Endothelial cell of umbilical vein (primary cell): ENCODE results near the gene MAP2K7. TPM values are rescaled to one million over a fixed set of nuclear protein-coding genes. Genes with fewer than 3 reads are reported as not detected.

Experiments used
- BruUV-seq: library from RNA; stranded (reverse); fragments of 400-500 nt; replicated peaks from 2 replicates; lab custom pipeline; 2021; lab: Mats Ljungman, UMichigan
- CTCF ChIA-PET: fragments of 300-600, 350-600 bp; sonication (Branson Sonifier 250); formaldehyde crosslinking; loops from one replicate; lab custom pipeline; 2021; ENCODE audit warnings: antibody characterized with exemption, inconsistent platforms; lab: Charles Lee
- POLR2A ChIA-PET: fragments of 300-600, 350-600 bp; sonication (Branson Sonifier 250); formaldehyde crosslinking; loops from one replicate; lab custom pipeline; 2021; ENCODE audit warnings: antibody characterized with exemption, inconsistent platforms; lab: Charles Lee
- DNase-seq: peaks from one replicate; pipeline ENCODE4 v3.0.0-alpha.2; 2011; ENCODE audit warnings: low read depth, low spot score
- FAIRE-seq: peaks from 2 replicates; lab custom pipeline; 2011; peaks lifted over from hg19 to GRCh38; lab: Jason Lieb, UNC
- H2AFZ ChIP-seq: 2 replicates; pipeline ENCODE4 v1.6.0; 2012; ENCODE audit warnings: low read depth, low read length, control low read depth, inconsistent platforms
- H3K27ac ChIP-seq: 2 replicates; pipeline ENCODE4 v1.5.1; 2011; ENCODE audit warnings: low read depth, mild to moderate bottlenecking, control low read depth, low read length, moderate library complexity; ENCODE audit not compliant: insufficient read depth
- H3K27me3 ChIP-seq, 2 experiments: 2 replicates each; pipeline versions ENCODE4 v1.6.0 to v1.6.1; 2011; ENCODE audit warnings: low read length in 2 of 2, mixed read lengths in 1 of 2; ENCODE audit not compliant: control insufficient read depth in 2 of 2, insufficient read depth in 2 of 2
- H3K36me3 ChIP-seq, 2 experiments: 2 replicates in 1 of 2; 3 replicates in 1 of 2; pipeline ENCODE4 v1.5.1; 2011; ENCODE audit warnings: low read length in 2 of 2, mild to moderate bottlenecking in 1 of 2, moderate library complexity in 1 of 2; ENCODE audit not compliant: control insufficient read depth in 2 of 2, insufficient read depth in 2 of 2; ENCODE audit errors: extremely low read depth in 1 of 2
- H3K4me1 ChIP-seq: 3 replicates; pipeline ENCODE4 v1.5.1; 2011; ENCODE audit warnings: mild to moderate bottlenecking, low read length; ENCODE audit not compliant: control insufficient read depth, insufficient read depth; ENCODE audit errors: extremely low read depth
- H3K4me2 ChIP-seq: 2 replicates; pipeline ENCODE4 v1.6.1; 2011; ENCODE audit warnings: low read length, control low read depth, mixed read lengths; ENCODE audit not compliant: insufficient read depth
- H3K4me3 ChIP-seq, 3 experiments: fragments of 200-600 bp in 1 of 3; sonication (generic), shearing (Covaris generic) in 1 of 3; replicated peaks in 1 of 3; 2 replicates each; pipeline ENCODE4 v1.5.1; 2011 to 2016; ENCODE audit warnings: control low read depth in 3 of 3, low read length in 3 of 3, mild to moderate bottlenecking in 2 of 3, inconsistent platforms in 1 of 3, low read depth in 1 of 3, moderate library complexity in 1 of 3; ENCODE audit not compliant: insufficient read depth in 1 of 3
- H3K79me2 ChIP-seq: 2 replicates; pipeline ENCODE4 v1.6.0; 2012; ENCODE audit warnings: low read length, inconsistent platforms; ENCODE audit not compliant: control insufficient read depth, insufficient read depth
- H3K9ac ChIP-seq: replicated peaks from 2 replicates; pipeline ENCODE3; 2011; ENCODE audit warnings: low read length, control low read depth; ENCODE audit not compliant: insufficient read depth; ENCODE audit errors: extremely low read depth
- H3K9me1 ChIP-seq: replicated peaks from 3 replicates; pipeline ENCODE4 v1.6.0; 2011; ENCODE audit warnings: mild to moderate bottlenecking, low read length; ENCODE audit not compliant: control insufficient read depth, insufficient read depth; ENCODE audit errors: extremely low read depth
- H3K9me3 ChIP-seq: replicated peaks from 2 replicates; pipeline ENCODE4 v1.5.1; 2012; ENCODE audit warnings: low read length, inconsistent platforms; ENCODE audit not compliant: control insufficient read depth, insufficient read depth
- H4K20me1 ChIP-seq: replicated peaks from 2 replicates; pipeline ENCODE3; 2011; ENCODE audit warnings: mild to moderate bottlenecking, low read length; ENCODE audit not compliant: control insufficient read depth, insufficient read depth; ENCODE audit errors: extremely low read depth
- EZH2 ChIP-seq: IDR thresholded peaks from 2 replicates; pipeline ENCODE4 v1.6.1; 2012; ENCODE audit warnings: borderline replicate concordance, low read depth, mild to moderate bottlenecking, moderate library complexity, low read length, inconsistent platforms; ENCODE audit not compliant: severe bottlenecking
- FOS ChIP-seq: IDR thresholded peaks from 2 replicates; pipeline ENCODE4 v1.6.1; 2011; ENCODE audit warnings: mild to moderate bottlenecking, low read length, moderate library complexity, borderline replicate concordance; ENCODE audit not compliant: insufficient read depth
- GATA2 ChIP-seq: IDR thresholded peaks from 2 replicates; pipeline ENCODE4 v1.7.0; 2011; ENCODE audit warnings: low read depth, mild to moderate bottlenecking, moderate library complexity, mixed read lengths, low read length; ENCODE audit not compliant: insufficient read length, insufficient read depth
- JUN ChIP-seq: IDR thresholded peaks from 2 replicates; pipeline ENCODE4 v1.6.1; 2011; ENCODE audit warnings: borderline replicate concordance, low read depth; ENCODE audit not compliant: insufficient read length, insufficient read depth
- MYC ChIP-seq: IDR thresholded peaks from one replicate; pipeline ENCODE4 v1.6.1; 2011; ENCODE audit warnings: mild to moderate bottlenecking, low read depth, low read length
- POLR2A ChIP-seq: IDR thresholded peaks from 2 replicates; pipeline ENCODE4 v1.6.1; 2012; ENCODE audit warnings: low read depth, mild to moderate bottlenecking, control low read depth, low read length
- POLR2AphosphoS5 ChIP-seq: IDR thresholded peaks from 2 replicates; pipeline ENCODE4 v1.6.1; 2012; ENCODE audit warnings: low read depth, mild to moderate bottlenecking, control low read depth, low read length, moderate library complexity; ENCODE audit not compliant: insufficient read depth
- dilution Hi-C: fragments of 300-500 bp; cut with MboI; formaldehyde crosslinking; loops from one replicate; pipeline ENCODE4 v1.15.0; 2019; ENCODE audit warnings: low sequenced_read_pairs; ENCODE audit not compliant: extremely low pct_ligation_motif_present
- intact Hi-C: fragments of 100-400 bp; cut with micrococcal nuclease; formaldehyde crosslinking; loops from one replicate; pipeline ENCODE4 v1.10.0; 2022
- polyA plus RNA-seq, 4 experiments: library from polyadenylated mRNA; depleted of rRNA in 3 of 4; stranded (reverse) in 3 of 4; unstranded in 1 of 4; fragments of >200 nt; gene quantifications; 2 replicates each; pipeline versions ENCODE4 v1.2.1 to v1.2.3, GENCODE V29; 2011 to 2012; ENCODE audit warnings: missing spikeins in 1 of 4
- total RNA-seq: library from RNA; stranded (reverse); gene quantifications from 2 replicates; pipeline ENCODE4 v1.2.3, GENCODE V29; 2021
- TF ChIP-seq, protein P1 (sequence below): IDR thresholded peaks from 2 replicates; pipeline ENCODE4 v1.6.1; 2011; ENCODE audit not compliant: insufficient read depth, insufficient read length
- TF ChIP-seq, protein P2 (sequence below), 2 donors: IDR thresholded peaks; 1 replicate in 1 of 2; 2 replicates in 1 of 2; pipeline ENCODE4 v1.5.1; 2011; ENCODE audit warnings: low read length in 2 of 2, mild to moderate bottlenecking in 2 of 2, moderate library complexity in 2 of 2, control low read depth in 1 of 2, inconsistent platforms in 1 of 2, low read depth in 1 of 2; ENCODE audit not compliant: insufficient read depth in 1 of 2; ENCODE audit errors: extremely low read depth in 1 of 2

Gene MAP2K7
- total and polyA plus RNA-seq, 2 donors (not counting 3 experiments of a cell fraction or from before 2014, with no cell fraction given): 13.8 to 36.0 TPM

DNA sequence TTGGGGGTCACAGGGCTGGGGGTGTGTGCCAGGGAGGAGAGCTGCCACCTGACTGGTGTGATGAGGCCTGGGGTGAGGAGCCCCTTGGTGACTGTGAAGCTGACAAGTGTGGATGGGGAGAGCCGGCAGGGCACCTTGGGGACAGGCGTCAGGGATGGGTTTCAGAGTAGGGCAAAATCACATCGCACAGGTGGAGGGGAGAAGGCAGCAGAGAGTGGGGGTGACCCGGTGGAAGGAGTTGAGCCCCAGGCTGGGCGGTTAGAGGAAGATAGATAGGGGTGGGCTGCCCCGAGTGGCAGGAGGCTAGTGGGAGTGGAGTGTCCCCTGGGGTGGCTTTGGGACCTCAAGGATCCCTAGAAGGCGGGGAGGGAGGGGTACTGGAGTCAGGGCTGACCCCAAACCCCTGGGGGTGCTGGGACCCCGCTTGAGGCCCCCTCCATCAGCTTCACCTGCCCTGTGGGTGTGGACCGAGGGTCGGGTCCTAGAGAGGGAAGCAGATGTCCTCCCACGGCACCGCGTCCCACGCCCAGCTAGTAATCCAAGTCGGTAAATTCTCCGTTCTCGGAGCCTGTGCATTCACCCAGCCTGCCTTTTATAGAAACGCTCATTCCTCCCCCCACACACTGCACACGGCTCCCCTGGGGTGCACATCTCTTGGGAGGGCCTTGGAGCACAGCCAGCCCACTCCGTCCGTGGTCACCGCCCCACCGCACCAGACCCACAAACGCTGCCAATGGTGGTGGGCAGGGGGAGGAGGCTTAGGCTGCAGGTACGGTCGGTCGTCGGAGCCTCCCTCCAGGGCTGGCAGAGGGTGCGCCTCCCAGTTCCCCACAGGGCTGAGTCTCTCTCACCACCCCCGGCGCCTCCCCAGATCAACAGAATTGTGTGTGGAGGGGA, 19.9 kb downstream of the MAP2K7 start:
- no peak for TF ChIP-seq EZH2
- no peak for TF ChIP-seq MYC
- TF ChIP-seq JUN: no peak
- TF ChIP-seq, protein P1, sequence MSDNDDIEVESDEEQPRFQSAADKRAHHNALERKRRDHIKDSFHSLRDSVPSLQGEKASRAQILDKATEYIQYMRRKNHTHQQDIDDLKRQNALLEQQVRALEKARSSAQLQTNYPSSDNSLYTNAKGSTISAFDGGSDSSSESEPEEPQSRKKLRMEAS: no peak
- no peak for TF ChIP-seq POLR2A
- no peak for TF ChIP-seq FOS
- no peak for TF ChIP-seq GATA2
- TF ChIP-seq, protein P2, sequence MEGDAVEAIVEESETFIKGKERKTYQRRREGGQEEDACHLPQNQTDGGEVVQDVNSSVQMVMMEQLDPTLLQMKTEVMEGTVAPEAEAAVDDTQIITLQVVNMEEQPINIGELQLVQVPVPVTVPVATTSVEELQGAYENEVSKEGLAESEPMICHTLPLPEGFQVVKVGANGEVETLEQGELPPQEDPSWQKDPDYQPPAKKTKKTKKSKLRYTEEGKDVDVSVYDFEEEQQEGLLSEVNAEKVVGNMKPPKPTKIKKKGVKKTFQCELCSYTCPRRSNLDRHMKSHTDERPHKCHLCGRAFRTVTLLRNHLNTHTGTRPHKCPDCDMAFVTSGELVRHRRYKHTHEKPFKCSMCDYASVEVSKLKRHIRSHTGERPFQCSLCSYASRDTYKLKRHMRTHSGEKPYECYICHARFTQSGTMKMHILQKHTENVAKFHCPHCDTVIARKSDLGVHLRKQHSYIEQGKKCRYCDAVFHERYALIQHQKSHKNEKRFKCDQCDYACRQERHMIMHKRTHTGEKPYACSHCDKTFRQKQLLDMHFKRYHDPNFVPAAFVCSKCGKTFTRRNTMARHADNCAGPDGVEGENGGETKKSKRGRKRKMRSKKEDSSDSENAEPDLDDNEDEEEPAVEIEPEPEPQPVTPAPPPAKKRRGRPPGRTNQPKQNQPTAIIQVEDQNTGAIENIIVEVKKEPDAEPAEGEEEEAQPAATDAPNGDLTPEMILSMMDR (IDR thresholded peaks at IDR 0.05; ENCODE audit: extremely low read depth in 1 of 2, insufficient read depth in 1 of 2, low read depth in 1 of 2, low read length in 2 of 2): no peak
- TF ChIP-seq POLR2AphosphoS5: no peak
- Histone ChIP-seq H3K9me3 (no peaks in the 10 kb centered on the region), H4K20me1 (no peaks in the 10 kb centered on the region), H3K27me3 (peaks cover 2% of the 10 kb centered on the region in 2 experiments), H3K9me1 (no peaks in the 10 kb centered on the region), H2AFZ (no peak overlapping the region), H3K9ac (no peak overlapping the region), H3K36me3 (peaks cover 0 to 5% of the 10 kb centered on the region in 2 experiments), H3K4me3 (no peak overlapping the region), H3K4me1 (peaks cover 25% of the 10 kb centered on the region), H3K27ac (no peak overlapping the region), H3K79me2 (no peaks in the 10 kb centered on the region), H3K4me2 (no peak overlapping the region)
- ChIA-PET POLR2A (no interaction called here), CTCF (interaction anchor here (1.5 to 5.1 kb wide), 3 partner anchors 20 to 355 kb away, joined by 3 to 34 read pairs (median 5); partner anchors contain the start of genes MAP2K7 and TIMM44)
- intact Hi-C loops (loop anchor here (5.0 kb wide), 1 partner anchor 241 kb away; the partner anchor contains the start of gene TRAPPC5), dilution Hi-C loops (no loop called here)
- DNase-seq (no peak), FAIRE-seq (no peak)
- BruUV-seq: no TSS peak
